Endothelial cell of umbilical vein (primary cell): ENCODE measurements around the gene TSN. TPM values are rescaled to one million over a fixed set of nuclear protein-coding genes. Genes with fewer than 3 reads are reported as not detected.

Experiments used
- BruUV-seq: library from RNA; stranded (reverse); fragments of 400-500 nt; replicated peaks from 2 replicates; lab custom pipeline; 2021; lab: Mats Ljungman, UMichigan
- CTCF ChIA-PET: fragments of 300-600, 350-600 bp; sonication (Branson Sonifier 250); formaldehyde crosslinking; loops from one replicate; lab custom pipeline; 2021; ENCODE audit warnings: antibody characterized with exemption, inconsistent platforms; lab: Charles Lee
- POLR2A ChIA-PET: fragments of 300-600, 350-600 bp; sonication (Branson Sonifier 250); formaldehyde crosslinking; loops from one replicate; lab custom pipeline; 2021; ENCODE audit warnings: antibody characterized with exemption, inconsistent platforms; lab: Charles Lee
- DNase-seq: peaks from one replicate; pipeline ENCODE4 v3.0.0-alpha.2; 2011; ENCODE audit warnings: low read depth, low spot score
- FAIRE-seq: peaks from 2 replicates; lab custom pipeline; 2011; peaks lifted over from hg19 to GRCh38; lab: Jason Lieb, UNC
- H2AFZ ChIP-seq: 2 replicates; pipeline ENCODE4 v1.6.0; 2012; ENCODE audit warnings: low read depth, low read length, control low read depth, inconsistent platforms
- H3K27ac ChIP-seq: 2 replicates; pipeline ENCODE4 v1.5.1; 2011; ENCODE audit warnings: low read depth, mild to moderate bottlenecking, control low read depth, low read length, moderate library complexity; ENCODE audit not compliant: insufficient read depth
- H3K27me3 ChIP-seq, 2 experiments: 2 replicates each; pipeline versions ENCODE4 v1.6.0 to v1.6.1; 2011; ENCODE audit warnings: low read length in 2 of 2, mixed read lengths in 1 of 2; ENCODE audit not compliant: control insufficient read depth in 2 of 2, insufficient read depth in 2 of 2
- H3K36me3 ChIP-seq, 2 experiments: 2 replicates in 1 of 2; 3 replicates in 1 of 2; pipeline ENCODE4 v1.5.1; 2011; ENCODE audit warnings: low read length in 2 of 2, mild to moderate bottlenecking in 1 of 2, moderate library complexity in 1 of 2; ENCODE audit not compliant: control insufficient read depth in 2 of 2, insufficient read depth in 2 of 2; ENCODE audit errors: extremely low read depth in 1 of 2
- H3K4me1 ChIP-seq: 3 replicates; pipeline ENCODE4 v1.5.1; 2011; ENCODE audit warnings: mild to moderate bottlenecking, low read length; ENCODE audit not compliant: control insufficient read depth, insufficient read depth; ENCODE audit errors: extremely low read depth
- H3K4me2 ChIP-seq: 2 replicates; pipeline ENCODE4 v1.6.1; 2011; ENCODE audit warnings: low read length, control low read depth, mixed read lengths; ENCODE audit not compliant: insufficient read depth
- H3K4me3 ChIP-seq, 3 experiments: fragments of 200-600 bp in 1 of 3; sonication (generic), shearing (Covaris generic) in 1 of 3; replicated peaks in 1 of 3; 2 replicates each; pipeline ENCODE4 v1.5.1; 2011 to 2016; ENCODE audit warnings: control low read depth in 3 of 3, low read length in 3 of 3, mild to moderate bottlenecking in 2 of 3, inconsistent platforms in 1 of 3, low read depth in 1 of 3, moderate library complexity in 1 of 3; ENCODE audit not compliant: insufficient read depth in 1 of 3
- H3K79me2 ChIP-seq: 2 replicates; pipeline ENCODE4 v1.6.0; 2012; ENCODE audit warnings: low read length, inconsistent platforms; ENCODE audit not compliant: control insufficient read depth, insufficient read depth
- H3K9ac ChIP-seq: replicated peaks from 2 replicates; pipeline ENCODE3; 2011; ENCODE audit warnings: low read length, control low read depth; ENCODE audit not compliant: insufficient read depth; ENCODE audit errors: extremely low read depth
- H3K9me1 ChIP-seq: replicated peaks from 3 replicates; pipeline ENCODE4 v1.6.0; 2011; ENCODE audit warnings: mild to moderate bottlenecking, low read length; ENCODE audit not compliant: control insufficient read depth, insufficient read depth; ENCODE audit errors: extremely low read depth
- H3K9me3 ChIP-seq: replicated peaks from 2 replicates; pipeline ENCODE4 v1.5.1; 2012; ENCODE audit warnings: low read length, inconsistent platforms; ENCODE audit not compliant: control insufficient read depth, insufficient read depth
- H4K20me1 ChIP-seq: replicated peaks from 2 replicates; pipeline ENCODE3; 2011; ENCODE audit warnings: mild to moderate bottlenecking, low read length; ENCODE audit not compliant: control insufficient read depth, insufficient read depth; ENCODE audit errors: extremely low read depth
- CTCF ChIP-seq, 2 donors: IDR thresholded peaks; 1 replicate in 1 of 2; 2 replicates in 1 of 2; pipeline ENCODE4 v1.5.1; 2011; ENCODE audit warnings: low read length in 2 of 2, mild to moderate bottlenecking in 2 of 2, moderate library complexity in 2 of 2, control low read depth in 1 of 2, inconsistent platforms in 1 of 2, low read depth in 1 of 2; ENCODE audit not compliant: insufficient read depth in 1 of 2; ENCODE audit errors: extremely low read depth in 1 of 2
- EZH2 ChIP-seq: IDR thresholded peaks from 2 replicates; pipeline ENCODE4 v1.6.1; 2012; ENCODE audit warnings: borderline replicate concordance, low read depth, mild to moderate bottlenecking, moderate library complexity, low read length, inconsistent platforms; ENCODE audit not compliant: severe bottlenecking
- FOS ChIP-seq: IDR thresholded peaks from 2 replicates; pipeline ENCODE4 v1.6.1; 2011; ENCODE audit warnings: mild to moderate bottlenecking, low read length, moderate library complexity, borderline replicate concordance; ENCODE audit not compliant: insufficient read depth
- GATA2 ChIP-seq: IDR thresholded peaks from 2 replicates; pipeline ENCODE4 v1.7.0; 2011; ENCODE audit warnings: low read depth, mild to moderate bottlenecking, moderate library complexity, mixed read lengths, low read length; ENCODE audit not compliant: insufficient read length, insufficient read depth
- JUN ChIP-seq: IDR thresholded peaks from 2 replicates; pipeline ENCODE4 v1.6.1; 2011; ENCODE audit warnings: borderline replicate concordance, low read depth; ENCODE audit not compliant: insufficient read length, insufficient read depth
- MAX ChIP-seq: IDR thresholded peaks from 2 replicates; pipeline ENCODE4 v1.6.1; 2011; ENCODE audit not compliant: insufficient read depth, insufficient read length
- MYC ChIP-seq: IDR thresholded peaks from one replicate; pipeline ENCODE4 v1.6.1; 2011; ENCODE audit warnings: mild to moderate bottlenecking, low read depth, low read length
- POLR2A ChIP-seq: IDR thresholded peaks from 2 replicates; pipeline ENCODE4 v1.6.1; 2012; ENCODE audit warnings: low read depth, mild to moderate bottlenecking, control low read depth, low read length
- POLR2AphosphoS5 ChIP-seq: IDR thresholded peaks from 2 replicates; pipeline ENCODE4 v1.6.1; 2012; ENCODE audit warnings: low read depth, mild to moderate bottlenecking, control low read depth, low read length, moderate library complexity; ENCODE audit not compliant: insufficient read depth
- dilution Hi-C: fragments of 300-500 bp; cut with MboI; formaldehyde crosslinking; loops from one replicate; pipeline ENCODE4 v1.15.0; 2019; ENCODE audit warnings: low sequenced_read_pairs; ENCODE audit not compliant: extremely low pct_ligation_motif_present
- intact Hi-C: fragments of 100-400 bp; cut with micrococcal nuclease; formaldehyde crosslinking; loops from one replicate; pipeline ENCODE4 v1.10.0; 2022
- polyA plus RNA-seq, 4 experiments: library from polyadenylated mRNA; depleted of rRNA in 3 of 4; stranded (reverse) in 3 of 4; unstranded in 1 of 4; fragments of >200 nt; gene quantifications; 2 replicates each; pipeline versions ENCODE4 v1.2.1 to v1.2.3, GENCODE V29; 2011 to 2012; ENCODE audit warnings: missing spikeins in 1 of 4
- total RNA-seq: library from RNA; stranded (reverse); gene quantifications from 2 replicates; pipeline ENCODE4 v1.2.3, GENCODE V29; 2021

The TSN gene
- total and polyA plus RNA-seq, 2 donors (not counting 3 experiments of a cell fraction or from before 2014, with no cell fraction given), result 33.2 to 76.1 TPM

- CTCF ChIA-PET, result no interaction called here
- POLR2A ChIA-PET, result no interaction called here
Observed at GRCh38 chr2:121793816-121794215, 38.4 kb downstream of the TSN start.

More at GRCh38 chr2:121793816-121794215, 38.4 kb downstream of the TSN start:
- Histone ChIP-seq H3K9me3 (no peaks in the 10 kb centered on the region), H4K20me1 (no peaks in the 10 kb centered on the region), H3K27ac (no peak overlapping the region), H3K4me1 (no peaks in the 10 kb centered on the region), H3K4me2 (no peak overlapping the region), H3K9me1 (no peaks in the 10 kb centered on the region), H3K36me3 (no peaks in the 10 kb centered on the region), H2AFZ (no peak overlapping the region), H3K4me3 (no peak overlapping the region), H3K79me2 (no peaks in the 10 kb centered on the region), H3K9ac (no peak overlapping the region), H3K27me3 (peaks cover 2 to 3% of the 10 kb centered on the region in 2 experiments)
- intact Hi-C loops (no loop called here), dilution Hi-C loops (no loop called here)
- BruUV-seq, result no TSS peak
- TF ChIP-seq MAX, result no peak
- no peak for TF ChIP-seq POLR2A
- TF ChIP-seq CTCF (IDR thresholded peaks at IDR 0.05; ENCODE audit: extremely low read depth in 1 of 2, insufficient read depth in 1 of 2, low read depth in 1 of 2, low read length in 2 of 2), result no peak
- TF ChIP-seq FOS, result no peak
- no peak for TF ChIP-seq POLR2AphosphoS5
- TF ChIP-seq JUN, result no peak
- no peak for TF ChIP-seq EZH2
- no peak for TF ChIP-seq GATA2
- no peak for TF ChIP-seq MYC
- FAIRE-seq (no peak), DNase-seq (no peak)
